ENCODE results near the gene CLIC3.
A peak's percentile ranks its signal among the peaks of the same experiment; 100 is the strongest.

The CLIC3 gene

DNA sequence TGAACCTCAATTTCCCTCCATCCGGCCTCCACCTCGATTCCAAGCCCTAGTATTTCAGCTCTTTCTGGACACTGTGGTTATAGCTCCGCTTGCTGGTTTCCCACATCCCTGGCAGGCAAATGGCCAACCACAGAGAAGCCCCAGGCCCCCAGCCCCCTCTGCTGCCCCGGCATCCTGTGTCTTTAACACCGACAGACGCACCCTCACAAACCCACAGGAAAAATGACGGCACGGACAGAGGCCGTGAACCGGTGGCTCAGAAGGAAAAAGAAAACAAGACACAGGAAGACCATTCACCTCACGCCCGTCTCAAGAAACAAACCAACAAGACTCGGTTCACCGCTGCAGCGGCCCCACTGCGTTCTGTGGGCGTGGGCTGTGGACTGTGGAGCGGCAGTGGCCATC lies 1.5 kb upstream of the CLIC3 start:
- DNase-seq = no peak

GRCh38 chr9:136997371-136997770 lies 1.0 kb upstream of the CLIC3 start:
- DNase-seq = no peak

DNA sequence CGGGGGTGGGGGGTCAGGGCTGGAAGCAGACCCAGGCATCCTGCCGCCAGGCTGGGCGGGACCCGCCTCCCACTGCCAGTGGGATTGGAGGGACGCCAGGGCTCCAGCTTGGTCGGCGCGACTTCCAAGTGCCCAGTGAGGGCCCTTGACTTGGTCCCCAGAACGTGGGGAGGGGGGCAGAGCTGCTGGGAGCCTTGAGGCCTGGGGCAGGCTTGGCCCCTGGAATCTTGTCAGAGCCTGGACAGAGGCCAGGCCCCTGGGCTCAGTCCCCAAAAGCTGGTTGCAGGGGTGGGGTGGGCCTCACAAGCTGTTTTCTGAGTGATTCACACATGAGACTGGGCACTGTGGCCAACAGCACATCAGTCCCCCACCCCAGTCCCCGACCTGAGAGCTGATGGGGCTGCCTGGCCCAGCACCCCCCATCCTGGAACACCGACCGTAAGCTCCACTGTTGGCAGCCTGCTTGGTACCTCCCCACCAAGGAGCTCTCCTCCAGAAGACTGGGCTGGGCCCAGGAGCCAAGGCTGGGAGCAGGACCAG lies 526 bp downstream of the CLIC3 start:
- DNase-seq = no peak

- DNase-seq = no peak
Observed at GRCh38 chr9:136995362-136995761, 1.0 kb downstream of the CLIC3 start.

GRCh38 chr9:136994888-136995230 lies 1.5 kb downstream of the CLIC3 start:
- no peak for DNase-seq

- no peak for DNase-seq
Observed at GRCh38 chr9:136994180-136994887, 2.0 kb downstream of the CLIC3 start.

GRCh38 chr9:136992819-136993369 lies 3.5 kb downstream of the CLIC3 start:
- no peak for DNase-seq

GRCh38 chr9:136991993-136992818 lies 4.2 kb downstream of the CLIC3 start, which contains the start of gene PAXX:
TSS of gene PAXX (plus strand) at chr9:136992422. CDS start at chr9:136992444, 22 bp downstream.
- peak; percentile 94 for DNase-seq

DNA sequence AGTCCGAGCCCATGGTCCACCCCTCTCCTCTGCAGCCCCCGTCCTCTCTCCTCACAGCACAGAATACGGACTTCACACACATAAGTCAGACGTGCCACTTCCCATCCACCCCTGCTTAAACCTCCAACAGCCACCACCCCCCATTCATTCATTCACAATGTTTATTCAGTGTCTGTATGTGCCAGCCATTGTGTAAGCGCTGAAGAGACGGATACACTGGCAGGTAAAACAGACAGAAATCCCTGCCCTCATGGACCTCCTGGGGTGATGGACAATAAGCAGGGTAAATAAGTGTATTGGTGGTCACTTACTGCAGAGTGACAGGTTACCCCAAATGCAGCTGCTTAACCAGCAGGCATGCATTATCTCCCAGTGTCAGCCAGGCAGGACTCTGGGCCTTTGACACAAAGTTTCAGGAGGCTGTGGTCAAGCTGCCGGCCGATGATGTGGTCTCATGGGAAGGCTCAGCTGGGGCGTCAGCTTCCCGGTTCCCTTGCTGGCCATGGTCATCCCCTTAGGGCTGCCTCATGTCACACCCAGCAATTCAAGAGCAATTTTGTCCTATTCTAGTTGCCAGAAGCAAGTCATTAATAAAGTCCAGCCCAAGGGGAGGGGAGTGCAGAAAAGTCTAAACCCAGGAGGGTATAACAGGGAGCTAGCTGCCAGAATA lies 6.0 kb downstream of the CLIC3 start:
- DNase-seq = no peak

- no peak for DNase-seq
Observed at GRCh38 chr9:136988872-136989271, 7.5 kb downstream of the CLIC3 start.

GRCh38 chr9:136985853-136986252 lies 10.5 kb downstream of the CLIC3 start:
- no peak for DNase-seq

DNA sequence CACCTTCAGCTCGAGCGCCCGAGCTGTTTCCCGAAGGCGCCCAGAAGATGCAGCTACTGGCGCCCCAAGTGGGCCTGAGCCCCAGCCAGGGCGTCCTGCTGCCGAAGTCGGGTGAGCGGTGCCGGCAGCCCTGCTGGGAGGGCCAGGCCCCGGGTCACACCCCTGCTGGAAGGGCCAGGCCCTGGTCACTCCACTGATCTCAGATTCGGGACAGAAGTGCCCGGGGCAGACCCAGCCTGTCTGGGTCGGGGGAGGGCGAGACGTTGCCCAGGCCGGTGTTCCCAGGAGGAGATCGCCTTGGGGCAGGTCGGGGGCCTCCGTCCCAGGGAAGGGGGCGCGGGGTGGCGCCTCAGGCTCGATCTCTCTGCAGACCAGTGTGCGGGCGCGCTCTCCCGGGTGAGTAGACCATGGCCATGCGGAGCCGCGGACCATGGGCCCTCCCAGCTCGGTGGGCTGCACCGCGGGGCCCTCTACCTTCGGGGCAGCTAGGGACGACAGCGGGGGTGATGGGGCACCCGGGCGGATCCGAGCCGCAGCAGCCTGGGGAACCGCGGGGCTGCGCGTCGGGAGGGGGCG lies 11.3 kb downstream of the CLIC3 start:
- no peak for DNase-seq

- no peak for DNase-seq
Observed at GRCh38 chr9:136984464-136985026, 11.8 kb downstream of the CLIC3 start.

DNA sequence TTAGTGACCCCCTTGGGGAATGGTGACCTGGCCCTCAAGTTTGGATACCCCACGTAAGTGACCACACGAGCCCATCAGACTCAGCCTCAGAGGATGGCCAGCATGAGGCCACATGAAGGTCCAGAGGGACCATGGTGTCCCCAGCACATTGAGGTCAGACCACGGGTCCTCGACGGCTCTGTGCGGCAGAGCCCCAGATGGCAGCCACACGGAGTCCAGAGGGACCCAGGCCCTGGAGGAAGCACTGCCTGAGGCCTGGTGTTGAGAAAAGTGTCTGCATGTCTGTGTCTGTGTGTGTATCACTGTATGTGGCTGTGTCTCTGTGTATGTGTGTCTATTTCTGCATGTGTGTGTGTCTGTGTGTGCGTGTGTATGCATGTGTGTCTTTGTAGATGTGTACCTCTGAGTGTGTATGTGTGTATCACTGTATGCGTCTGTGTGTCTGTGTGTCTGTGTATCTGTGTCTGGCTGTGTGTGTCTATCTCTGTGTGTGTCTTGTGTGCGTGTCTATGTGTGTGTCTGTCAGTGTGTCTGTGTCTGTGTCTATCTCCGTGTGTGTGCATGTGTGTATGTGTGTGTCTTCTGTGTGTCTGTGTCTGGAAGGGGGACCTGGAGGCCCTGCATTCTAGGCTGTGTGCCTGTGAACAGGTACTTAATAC lies 12.6 kb downstream of the CLIC3 start:
- no peak for DNase-seq

DNA sequence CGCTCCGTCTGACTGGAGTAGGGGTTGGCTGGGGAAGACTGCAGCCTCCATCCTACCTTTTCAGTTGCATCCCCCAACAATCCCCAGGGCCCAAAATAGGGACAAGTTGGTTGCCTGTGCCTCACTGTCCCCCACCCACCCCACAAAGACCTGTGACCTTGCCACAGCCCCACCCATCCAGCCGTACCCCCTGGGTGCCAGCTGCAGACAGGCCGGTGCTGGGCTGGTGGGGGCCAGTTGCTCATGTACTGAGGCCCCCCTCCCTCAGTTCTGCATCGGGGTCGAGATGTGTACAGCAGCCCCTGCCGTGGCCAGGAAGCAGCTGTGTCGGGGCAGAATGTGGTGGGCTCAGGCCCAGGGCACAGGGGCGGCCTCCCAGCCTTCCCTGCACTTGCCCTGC lies 13.2 kb downstream of the CLIC3 start:
- no peak for DNase-seq

GRCh38 chr9:136982232-136983051 lies 13.9 kb downstream of the CLIC3 start, which contains the start of gene LCNL1:
TSS of gene LCNL1 (plus strand) at chr9:136982993. CDS start at chr9:136983587, 594 bp downstream.
- no peak for DNase-seq

DNA sequence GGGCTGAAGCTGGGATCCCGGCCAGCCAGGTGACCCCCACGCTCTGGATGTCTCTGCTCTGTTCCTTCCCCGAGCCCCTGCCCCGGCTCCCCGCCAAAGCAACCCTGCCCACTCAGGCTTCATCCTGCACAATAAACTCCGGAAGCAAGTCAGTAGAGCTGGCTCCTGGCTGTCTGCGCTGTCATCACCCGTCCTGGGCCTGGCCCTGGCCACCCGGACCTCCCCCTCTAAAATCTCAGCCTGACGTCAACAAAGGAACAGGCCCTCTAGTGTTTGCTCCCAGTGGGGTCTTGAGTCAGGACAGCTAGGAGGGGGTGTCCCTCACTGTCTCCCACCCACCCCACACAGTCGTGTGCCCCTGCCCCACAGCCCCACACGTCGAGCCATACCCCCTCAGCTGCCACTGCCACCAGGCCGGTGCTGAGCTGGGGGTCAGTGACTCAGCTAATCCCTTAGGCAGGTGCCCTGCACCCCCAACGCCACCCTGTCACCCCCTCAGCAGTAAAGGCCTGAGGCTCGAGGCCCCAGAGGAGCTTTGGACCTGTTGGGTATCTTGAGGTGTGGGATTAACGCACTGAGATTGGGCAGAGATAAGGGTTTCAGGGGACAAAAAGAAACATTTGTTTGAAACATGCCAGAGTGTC lies 14.7 kb downstream of the CLIC3 start:
- no peak for DNase-seq

DNA sequence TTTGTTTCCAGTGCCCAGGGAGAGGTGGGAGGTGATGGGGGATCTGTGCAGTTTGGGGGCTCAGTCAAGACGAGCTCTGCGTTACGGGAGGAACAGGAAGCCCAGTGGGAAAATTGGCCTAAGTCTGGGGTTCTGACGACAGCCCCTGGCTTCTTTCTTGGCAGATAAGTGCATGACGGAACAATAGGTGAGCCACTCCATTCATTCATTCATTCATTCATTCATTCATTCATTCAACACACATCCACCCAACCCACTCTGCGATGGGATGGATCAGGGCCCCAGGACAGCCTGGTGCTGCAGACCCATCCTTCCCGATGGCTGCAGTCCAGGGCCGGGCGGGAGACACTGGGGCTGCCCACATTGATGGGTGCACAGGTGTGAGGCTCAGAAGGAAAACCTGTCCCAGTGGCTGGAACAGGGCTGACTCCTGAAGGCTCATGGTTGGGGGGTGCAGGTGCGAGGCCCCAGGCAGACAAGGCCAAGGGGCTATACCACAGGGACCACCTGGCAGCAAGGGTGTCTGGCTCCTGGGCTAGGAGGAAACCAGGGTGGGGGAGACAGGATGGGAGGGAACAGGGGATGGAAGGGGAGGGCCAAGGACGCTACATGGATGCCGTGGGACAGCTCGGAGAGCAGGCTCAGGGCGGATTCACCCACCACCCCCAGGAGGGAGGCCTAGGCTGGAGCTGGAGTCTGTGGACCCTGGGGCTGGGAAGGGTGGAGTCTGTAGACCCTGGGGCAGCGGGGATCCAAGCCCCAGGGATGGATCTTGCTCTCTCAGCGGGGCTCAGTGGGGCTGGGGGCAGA lies 15.5 kb downstream of the CLIC3 start:
- DNase-seq = no peak
